Stimulated activated naive B cell treated with anti-CD40 and anti-IgM and Interleukin-4, amounts not matched to agents 10 μg/mL and 1 μg/mL and 100 μg/mL, for 72 hours (primary cell): Measurements from ENCODE around the gene UNC93B1.

Experiments
- ATAC-seq, 2 donors: fragments of 150-1000 bp; cut with Tn5 transposase; replicated peaks; 2 replicates each; pipeline ENCODE4 v1.10.0; 2021; ENCODE audit warnings: moderate library complexity in 1 of 2
- DNase-seq: peaks from one replicate; pipeline ENCODE4 v3.0.0; 2021
- H3K27ac Mint-ChIP-seq: one replicate; pipeline ENCODE4 v1.8.0; 2022; ENCODE audit warnings: mild to moderate bottlenecking, mixed read lengths
- H3K27me3 Mint-ChIP-seq, 2 donors: one replicate each; pipeline ENCODE4 v1.8.0; 2022; ENCODE audit warnings: mixed read lengths in 2 of 2
- H3K36me3 Mint-ChIP-seq, 2 donors: one replicate each; pipeline ENCODE4 v1.8.0; 2022; ENCODE audit warnings: mixed read lengths in 2 of 2, mild to moderate bottlenecking in 1 of 2
- H3K4me1 Mint-ChIP-seq, 2 donors: one replicate each; pipeline ENCODE4 v1.8.0; 2022; ENCODE audit warnings: mixed read lengths in 2 of 2, mild to moderate bottlenecking in 1 of 2
- H3K4me3 Mint-ChIP-seq, 2 donors: one replicate each; pipeline ENCODE4 v1.8.0; 2022; ENCODE audit warnings: mild to moderate bottlenecking in 2 of 2, mixed read lengths in 2 of 2, moderate library complexity in 1 of 2
- H3K9me3 Mint-ChIP-seq, 2 donors: one replicate each; pipeline ENCODE4 v1.8.0; 2022; ENCODE audit warnings: mixed read lengths in 2 of 2, mild to moderate bottlenecking in 1 of 2

UNC93B1 gene, protein sequence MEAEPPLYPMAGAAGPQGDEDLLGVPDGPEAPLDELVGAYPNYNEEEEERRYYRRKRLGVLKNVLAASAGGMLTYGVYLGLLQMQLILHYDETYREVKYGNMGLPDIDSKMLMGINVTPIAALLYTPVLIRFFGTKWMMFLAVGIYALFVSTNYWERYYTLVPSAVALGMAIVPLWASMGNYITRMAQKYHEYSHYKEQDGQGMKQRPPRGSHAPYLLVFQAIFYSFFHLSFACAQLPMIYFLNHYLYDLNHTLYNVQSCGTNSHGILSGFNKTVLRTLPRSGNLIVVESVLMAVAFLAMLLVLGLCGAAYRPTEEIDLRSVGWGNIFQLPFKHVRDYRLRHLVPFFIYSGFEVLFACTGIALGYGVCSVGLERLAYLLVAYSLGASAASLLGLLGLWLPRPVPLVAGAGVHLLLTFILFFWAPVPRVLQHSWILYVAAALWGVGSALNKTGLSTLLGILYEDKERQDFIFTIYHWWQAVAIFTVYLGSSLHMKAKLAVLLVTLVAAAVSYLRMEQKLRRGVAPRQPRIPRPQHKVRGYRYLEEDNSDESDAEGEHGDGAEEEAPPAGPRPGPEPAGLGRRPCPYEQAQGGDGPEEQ

DNA sequence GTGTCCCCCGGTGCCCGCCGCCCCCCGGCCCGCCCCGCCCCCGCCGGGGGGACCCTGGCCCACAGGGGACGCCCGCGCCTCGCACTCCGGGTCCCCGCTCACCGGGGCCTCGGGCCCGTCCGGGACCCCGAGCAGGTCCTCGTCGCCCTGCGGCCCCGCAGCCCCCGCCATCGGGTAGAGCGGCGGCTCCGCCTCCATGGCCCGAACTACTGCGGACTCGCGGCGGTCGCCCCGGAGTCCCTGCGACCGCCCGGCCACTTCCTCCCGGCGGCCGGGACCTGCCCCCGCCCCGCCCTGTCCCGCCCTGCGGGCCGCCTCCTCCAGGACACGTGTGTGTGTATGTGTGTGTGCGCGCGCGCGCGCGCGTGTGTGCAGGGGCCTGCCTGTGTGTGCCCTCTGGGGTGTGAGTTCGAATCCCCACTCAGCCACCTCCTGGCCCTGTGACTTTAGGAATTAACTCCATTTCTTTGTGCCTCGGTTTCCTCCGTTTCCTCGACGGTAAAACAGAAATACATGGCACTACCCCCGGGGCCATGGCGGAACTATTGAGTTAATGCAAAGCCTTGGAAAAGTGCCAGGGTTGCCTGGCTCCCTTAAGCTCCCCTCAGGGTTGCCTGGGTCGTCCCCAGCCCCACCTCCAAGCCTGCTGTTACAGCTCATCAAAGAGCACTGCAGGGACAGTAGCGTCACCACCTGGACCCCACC, at the start of gene UNC93B1:
Gene UNC93B1, minus strand, starts transcription at position 252 of the 705 bp plus-strand sequence. Its CDS starts 54 bp downstream, at position 198.
- ATAC-seq = peak; percentile 79 to 84
- no peaks in the 10 kb centered on the region for H3K27me3 Mint-ChIP-seq
- H3K36me3 Mint-ChIP-seq = peaks cover 5 to 10% of the 10 kb centered on the region in 2 donors
- peaks cover 34 to 65% of the 10 kb centered on the region in 2 donors for H3K4me1 Mint-ChIP-seq
- no peaks in the 10 kb centered on the region for H3K9me3 Mint-ChIP-seq
- H3K27ac Mint-ChIP-seq = peak within 1 kb of the TSS; percentile 97
- peak within 1 kb of the TSS; percentile 87 to 89 for H3K4me3 Mint-ChIP-seq
- DNase-seq = peak; percentile 82

DNA sequence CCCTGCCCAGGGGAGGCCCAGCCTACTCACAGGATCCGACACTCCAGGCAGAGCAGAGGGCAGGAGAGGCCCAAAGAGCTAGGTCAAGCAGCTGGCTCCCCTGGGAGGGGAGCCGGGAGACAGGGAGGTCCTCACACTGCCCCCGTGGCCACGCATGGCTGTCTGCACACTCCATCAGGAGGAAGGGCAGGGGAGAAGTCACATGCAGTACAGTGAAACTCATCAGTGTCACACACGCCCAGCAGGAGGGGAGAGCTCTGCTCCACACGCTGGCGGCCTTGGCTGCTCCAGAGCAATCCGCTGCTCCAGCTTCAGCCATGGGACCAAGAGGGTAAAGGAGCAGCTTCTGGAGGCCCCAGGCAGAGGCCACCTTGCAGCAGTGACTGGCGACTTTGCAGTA, 49.2 kb upstream of the UNC93B1 start:
- no peak for DNase-seq
- H3K4me3 Mint-ChIP-seq = no peak overlapping the region
- H3K9me3 Mint-ChIP-seq = no peaks in the 10 kb centered on the region
- H3K27ac Mint-ChIP-seq = peak overlapping the region; percentile 72
- ATAC-seq = peak in 1 of 2 donors; percentile 12
- H3K27me3 Mint-ChIP-seq = no peaks in the 10 kb centered on the region
- H3K36me3 Mint-ChIP-seq = peaks cover 18 to 50% of the 10 kb centered on the region in 2 donors
- no peaks in the 10 kb centered on the region for H3K4me1 Mint-ChIP-seq

DNA sequence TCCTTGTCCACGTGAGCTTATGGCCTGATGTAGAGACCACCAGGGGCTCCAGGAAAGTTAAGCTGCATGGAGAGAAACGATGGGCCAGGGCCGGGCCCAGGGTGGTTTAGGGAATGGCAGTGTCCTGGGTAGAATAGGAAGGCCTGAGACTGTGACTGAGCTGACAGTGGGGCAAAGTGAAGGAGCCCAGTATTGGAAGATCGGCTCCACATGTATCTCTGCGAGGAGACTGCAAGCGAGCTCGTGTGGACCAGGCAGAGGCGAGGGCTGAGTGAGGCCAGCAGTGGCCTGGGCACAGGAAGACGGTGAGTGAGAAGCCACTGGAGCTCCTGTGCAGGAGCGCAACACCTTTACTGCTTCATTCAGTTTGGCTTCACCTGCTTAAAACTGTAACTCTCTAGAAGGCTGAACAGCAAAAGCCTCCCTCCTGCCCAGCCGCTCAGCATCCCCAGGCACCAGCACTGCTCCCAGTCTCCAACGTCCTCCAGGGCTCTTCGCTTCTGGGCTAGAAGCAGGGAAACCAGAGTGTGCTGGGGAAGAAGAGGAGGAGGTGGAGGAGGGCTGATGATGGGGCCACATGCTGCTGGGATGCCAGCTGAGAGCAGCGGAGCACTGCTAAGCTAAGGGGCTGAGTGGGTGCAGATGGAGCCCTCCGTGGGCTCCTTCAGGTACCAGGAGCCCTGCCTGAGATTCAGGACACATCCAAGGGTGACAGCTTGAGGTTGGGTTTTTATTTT, 48.4 kb upstream of the UNC93B1 start:
- H3K4me3 Mint-ChIP-seq = no peak overlapping the region
- no peaks in the 10 kb centered on the region for H3K4me1 Mint-ChIP-seq
- no peaks in the 10 kb centered on the region for H3K9me3 Mint-ChIP-seq
- H3K36me3 Mint-ChIP-seq = peaks cover 23 to 48% of the 10 kb centered on the region in 2 donors
- no peaks in the 10 kb centered on the region for H3K27me3 Mint-ChIP-seq
- ATAC-seq (no peak), DNase-seq (no peak)
- peak overlapping the region; percentile 91 for H3K27ac Mint-ChIP-seq

DNA sequence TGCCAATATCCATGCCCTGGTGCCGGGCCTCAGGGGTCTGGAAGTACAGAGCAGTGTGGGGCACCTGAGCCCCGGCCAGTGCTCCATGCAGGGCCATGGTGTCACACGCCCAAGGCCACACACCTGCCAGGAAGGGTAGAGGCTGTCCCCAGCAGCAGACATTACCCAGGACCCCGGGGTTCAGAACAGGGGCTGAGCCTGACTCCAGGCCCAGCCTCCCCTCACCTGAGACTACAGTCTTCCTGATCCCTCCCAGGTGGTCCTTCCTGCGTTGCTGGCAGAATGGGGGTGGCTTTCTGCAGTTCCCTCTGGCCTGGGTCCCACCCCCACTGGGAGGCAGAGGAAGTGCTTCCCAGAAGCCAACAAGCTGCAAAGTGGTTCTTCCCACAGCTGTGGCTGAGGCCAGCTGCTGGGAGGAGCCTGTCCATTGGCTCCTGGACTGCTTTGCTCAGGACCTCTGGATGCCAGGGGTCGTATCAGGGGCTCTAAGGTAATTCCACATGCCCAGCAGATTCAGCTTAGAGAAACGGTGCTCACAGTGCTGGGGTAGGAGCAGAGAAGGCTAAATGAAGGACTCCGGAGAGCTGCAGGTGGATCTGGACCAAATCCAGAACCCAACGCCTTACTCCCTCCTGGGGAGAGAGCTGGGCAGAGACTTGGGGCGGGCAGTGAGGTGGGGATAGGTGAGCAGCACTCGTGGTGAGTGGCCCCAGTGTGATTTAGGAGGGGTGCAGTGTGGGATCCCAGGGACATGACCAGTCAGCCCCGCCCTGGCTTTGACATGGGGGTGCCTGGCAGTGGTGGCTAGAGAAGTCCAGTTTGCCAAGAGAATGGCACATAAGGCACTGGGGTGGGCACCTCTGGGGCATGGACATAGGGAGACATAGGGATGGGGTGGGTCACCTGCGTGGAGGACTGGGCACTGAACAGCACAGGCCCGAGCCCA, 47.6 kb upstream of the UNC93B1 start:
- DNase-seq = no peak

DNA sequence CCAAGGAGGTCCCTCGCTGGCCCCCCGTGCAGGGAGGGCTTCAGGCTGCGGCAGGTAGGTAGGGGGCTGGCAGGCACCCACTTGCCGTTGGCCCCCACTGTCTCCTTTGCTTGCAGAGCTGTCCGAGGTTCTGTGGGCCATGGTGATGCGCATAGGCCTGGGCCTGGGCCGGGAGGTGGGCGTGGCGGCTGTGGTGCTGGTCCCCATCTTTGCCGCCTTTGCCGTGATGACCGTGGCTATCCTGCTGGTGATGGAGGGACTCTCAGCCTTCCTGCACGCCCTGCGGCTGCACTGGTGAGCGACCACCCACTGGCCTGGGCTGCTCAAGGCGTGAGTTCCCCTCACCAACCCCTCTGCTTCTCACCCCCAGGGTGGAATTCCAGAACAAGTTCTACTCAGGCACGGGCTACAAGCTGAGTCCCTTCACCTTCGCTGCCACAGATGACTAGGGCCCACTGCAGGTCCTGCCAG, 46.5 kb upstream of the UNC93B1 start:
- Mint-ChIP-seq H3K27me3 (no peaks in the 10 kb centered on the region), H3K27ac (peak overlapping the region; percentile 56), H3K36me3 (peaks cover 32 to 53% of the 10 kb centered on the region in 2 donors), H3K9me3 (no peaks in the 10 kb centered on the region), H3K4me1 (no peaks in the 10 kb centered on the region), H3K4me3 (no peak overlapping the region)
- no peak for ATAC-seq
- DNase-seq = no peak

More for the DNA sequence above, 47.6 kb upstream of the UNC93B1 start:
- Mint-ChIP-seq H3K27ac (peak overlapping the region; percentile 91), H3K27me3 (no peaks in the 10 kb centered on the region), H3K9me3 (no peaks in the 10 kb centered on the region), H3K36me3 (peaks cover 26 to 47% of the 10 kb centered on the region in 2 donors), H3K4me1 (no peaks in the 10 kb centered on the region), H3K4me3 (no peak overlapping the region)
- no peak for ATAC-seq

DNA sequence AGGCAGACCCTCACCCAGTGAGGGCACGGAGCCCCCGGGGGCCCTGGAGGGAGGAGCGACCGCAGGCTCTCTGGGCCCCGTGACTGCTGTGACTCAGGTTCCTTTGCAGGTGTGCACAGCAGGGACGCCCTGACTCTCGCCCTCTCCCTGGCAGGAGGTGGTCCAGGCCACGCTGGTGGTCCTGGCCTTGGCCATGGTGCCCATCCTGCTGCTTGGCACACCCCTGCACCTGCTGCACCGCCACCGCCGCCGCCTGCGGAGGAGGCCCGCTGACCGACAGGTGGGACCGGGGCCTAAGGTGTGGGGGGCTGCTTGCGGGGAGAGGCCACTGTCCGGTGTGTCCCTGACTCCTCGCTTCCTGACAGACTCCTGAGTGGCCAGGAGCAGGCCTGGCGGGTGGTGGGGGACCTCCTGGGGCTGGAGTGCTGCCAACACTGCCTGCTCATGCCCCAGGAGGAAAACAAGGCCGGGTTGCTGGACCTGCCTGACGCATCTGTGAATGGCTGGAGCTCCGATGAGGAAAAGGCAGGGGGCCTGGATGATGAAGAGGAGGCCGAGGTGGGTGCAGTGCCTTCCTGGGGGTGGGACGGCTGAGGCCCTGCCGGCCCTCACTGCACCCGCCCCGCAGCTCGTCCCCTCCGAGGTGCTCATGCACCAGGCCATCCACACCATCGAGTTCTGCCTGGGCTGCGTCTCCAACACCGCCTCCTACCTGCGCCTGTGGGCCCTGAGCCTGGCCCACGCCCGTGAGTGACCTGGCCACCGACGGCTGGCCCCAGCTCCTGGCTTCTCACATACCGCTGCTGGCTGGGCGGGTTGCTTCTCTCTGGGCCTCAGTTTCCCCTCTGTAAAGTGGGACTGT, 45.8 kb upstream of the UNC93B1 start:
- ATAC-seq (no peak), DNase-seq (no peak)
- no peaks in the 10 kb centered on the region for H3K27me3 Mint-ChIP-seq
- H3K36me3 Mint-ChIP-seq = peaks cover 34 to 56% of the 10 kb centered on the region in 2 donors
- H3K27ac Mint-ChIP-seq = no peak overlapping the region
- H3K4me3 Mint-ChIP-seq = no peak overlapping the region
- H3K4me1 Mint-ChIP-seq = no peaks in the 10 kb centered on the region
- no peaks in the 10 kb centered on the region for H3K9me3 Mint-ChIP-seq

DNA sequence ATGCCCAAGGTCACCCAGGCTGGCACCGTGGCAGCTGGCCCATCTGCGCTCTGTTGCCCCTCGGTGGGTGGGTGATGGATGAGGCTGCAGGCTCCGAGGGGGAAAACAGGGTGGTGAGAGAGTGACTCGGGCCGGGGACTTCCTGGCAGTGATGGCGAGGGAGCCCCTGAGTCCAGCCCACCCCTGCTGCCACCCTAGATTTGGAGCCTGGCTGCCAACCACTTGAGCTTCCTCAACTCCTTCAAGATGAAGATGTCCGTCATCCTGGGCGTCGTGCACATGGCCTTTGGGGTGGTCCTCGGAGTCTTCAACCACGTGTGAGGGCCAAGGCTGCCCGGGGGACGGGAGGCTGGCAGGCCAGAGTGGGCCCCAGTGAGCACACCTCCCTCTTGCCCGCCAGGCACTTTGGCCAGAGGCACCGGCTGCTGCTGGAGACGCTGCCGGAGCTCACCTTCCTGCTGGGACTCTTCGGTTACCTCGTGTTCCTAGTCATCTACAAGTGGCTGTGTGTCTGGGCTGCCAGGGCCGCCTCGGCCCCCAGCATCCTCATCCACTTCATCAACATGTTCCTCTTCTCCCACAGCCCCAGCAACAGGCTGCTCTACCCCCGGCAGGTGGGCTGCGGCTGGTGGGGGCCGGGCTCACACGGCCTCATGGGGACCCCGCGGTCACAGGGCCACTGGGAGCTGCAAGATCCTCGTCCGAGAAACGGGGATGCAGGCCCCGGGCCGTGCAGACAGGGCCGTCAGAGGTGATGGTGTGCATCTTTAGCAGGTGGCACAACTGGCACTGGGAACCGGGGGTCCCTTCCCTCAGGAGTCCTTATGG, 45.0 kb upstream of the UNC93B1 start:
- Mint-ChIP-seq H3K9me3 (no peaks in the 10 kb centered on the region), H3K4me3 (no peak overlapping the region), H3K36me3 (peaks cover 37 to 55% of the 10 kb centered on the region in 2 donors), H3K27me3 (no peaks in the 10 kb centered on the region), H3K4me1 (peaks cover 0 to 6% of the 10 kb centered on the region in 2 donors), H3K27ac (peak overlapping the region; percentile 59)
- no peak for ATAC-seq
- DNase-seq = no peak

DNA sequence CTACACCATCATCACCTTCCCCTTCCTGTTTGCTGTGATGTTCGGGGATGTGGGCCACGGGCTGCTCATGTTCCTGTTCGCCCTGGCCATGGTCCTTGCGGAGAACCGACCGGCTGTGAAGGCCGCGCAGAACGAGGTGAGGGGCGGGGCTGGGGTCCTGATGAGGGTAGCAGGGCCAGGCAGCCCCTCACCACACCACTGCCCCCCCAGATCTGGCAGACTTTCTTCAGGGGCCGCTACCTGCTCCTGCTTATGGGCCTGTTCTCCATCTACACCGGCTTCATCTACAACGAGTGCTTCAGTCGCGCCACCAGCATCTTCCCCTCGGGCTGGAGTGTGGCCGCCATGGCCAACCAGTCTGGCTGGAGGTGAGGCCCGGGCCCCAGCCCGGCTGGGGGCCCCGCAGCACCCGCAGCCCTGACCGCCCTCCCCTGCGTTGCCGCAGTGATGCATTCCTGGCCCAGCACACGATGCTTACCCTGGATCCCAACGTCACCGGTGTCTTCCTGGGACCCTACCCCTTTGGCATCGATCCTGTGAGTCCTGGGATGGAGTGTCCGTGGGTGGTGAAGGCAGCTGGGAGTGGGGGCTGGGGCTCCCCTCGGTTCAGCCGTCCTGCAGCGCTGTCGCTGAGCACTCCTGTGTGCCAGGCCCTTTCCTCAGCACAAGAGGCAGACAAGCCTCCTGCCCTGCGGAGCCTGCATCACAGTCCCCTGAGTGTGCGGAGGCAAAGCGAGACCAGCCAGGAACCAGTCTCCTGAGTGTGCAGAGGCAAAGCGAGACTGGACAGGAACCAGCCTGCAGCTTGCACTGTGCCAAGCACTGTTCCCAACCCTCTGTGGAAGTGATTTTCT, 43.8 kb upstream of the UNC93B1 start:
- H3K4me1 Mint-ChIP-seq = peaks cover 0 to 6% of the 10 kb centered on the region in 2 donors
- no peaks in the 10 kb centered on the region for H3K27me3 Mint-ChIP-seq
- H3K9me3 Mint-ChIP-seq = no peaks in the 10 kb centered on the region
- ATAC-seq (no peak), DNase-seq (no peak)
- peak overlapping the region; percentile 73 for H3K27ac Mint-ChIP-seq
- H3K36me3 Mint-ChIP-seq = peaks cover 36 to 50% of the 10 kb centered on the region in 2 donors
- no peak overlapping the region for H3K4me3 Mint-ChIP-seq

DNA sequence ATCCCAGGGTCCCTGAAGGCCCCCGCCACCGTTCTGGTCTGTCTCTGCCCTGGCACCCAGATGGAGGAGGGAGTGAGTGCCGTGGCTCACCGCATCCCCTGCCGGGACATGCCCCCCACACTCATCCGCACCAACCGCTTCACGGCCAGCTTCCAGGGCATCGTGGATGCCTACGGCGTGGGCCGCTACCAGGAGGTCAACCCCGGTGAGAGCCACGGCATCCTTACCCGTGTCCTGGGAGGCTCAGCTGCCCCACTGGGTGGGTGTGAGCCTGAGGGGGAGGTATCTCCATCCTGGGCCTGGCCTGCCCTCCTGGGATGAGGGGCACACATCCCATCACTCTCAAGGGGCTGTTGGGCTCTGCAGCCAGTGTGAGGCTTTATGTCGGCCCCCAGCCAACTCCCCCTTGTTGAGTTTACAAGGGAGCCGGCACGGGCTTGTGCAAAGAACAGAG, 41.0 kb upstream of the UNC93B1 start:
- Mint-ChIP-seq H3K4me3 (no peak overlapping the region), H3K4me1 (peaks cover 8 to 25% of the 10 kb centered on the region in 2 donors), H3K27me3 (no peaks in the 10 kb centered on the region), H3K27ac (no peak overlapping the region), H3K9me3 (no peaks in the 10 kb centered on the region), H3K36me3 (peaks cover 39 to 43% of the 10 kb centered on the region in 2 donors)
- ATAC-seq = no peak
- no peak for DNase-seq

DNA sequence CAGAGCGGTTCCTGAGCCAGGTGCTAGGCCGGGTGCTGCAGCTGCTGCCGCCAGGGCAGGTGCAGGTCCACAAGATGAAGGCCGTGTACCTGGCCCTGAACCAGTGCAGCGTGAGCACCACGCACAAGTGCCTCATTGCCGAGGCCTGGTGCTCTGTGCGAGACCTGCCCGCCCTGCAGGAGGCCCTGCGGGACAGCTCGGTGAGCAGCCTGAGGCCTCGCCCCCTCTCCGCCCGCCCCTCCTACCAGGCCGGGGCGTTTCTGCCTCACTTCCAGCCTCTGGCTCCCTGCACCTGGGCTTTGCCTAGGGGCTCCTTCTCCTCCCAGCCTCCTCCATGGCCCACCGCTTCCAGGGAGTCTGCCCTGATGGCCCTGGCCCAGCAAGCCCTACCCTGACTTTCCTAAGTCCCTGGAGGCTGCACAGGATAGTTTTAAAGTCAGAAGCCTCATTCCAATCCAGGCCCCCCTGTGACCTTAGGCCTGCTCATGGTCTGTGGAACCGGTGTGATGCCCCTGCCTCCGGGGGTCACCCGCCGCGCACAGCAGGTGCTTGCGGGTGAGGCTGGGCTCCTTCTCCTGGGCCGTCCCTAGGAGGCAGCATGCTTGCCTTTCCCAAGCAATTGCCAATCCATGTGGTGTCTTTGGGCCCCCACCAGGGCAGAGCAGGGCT, 40.4 kb upstream of the UNC93B1 start:
- Mint-ChIP-seq H3K36me3 (peaks cover 39 to 43% of the 10 kb centered on the region in 2 donors), H3K4me1 (peaks cover 10 to 31% of the 10 kb centered on the region in 2 donors), H3K27ac (no peak overlapping the region), H3K27me3 (no peaks in the 10 kb centered on the region), H3K4me3 (no peak overlapping the region), H3K9me3 (no peaks in the 10 kb centered on the region)
- DNase-seq (no peak), ATAC-seq (no peak)
